MG63 (cell line): ENCODE results near the gene SEC61B. TPM values are rescaled to one million over a fixed set of nuclear protein-coding genes. Genes with fewer than 3 reads are reported as not detected.
A peak's percentile ranks its signal among the peaks of the same experiment; 100 is the strongest.
"Not testable (repeated sequence)": the region's sequence is repeated elsewhere in the genome, so short reads cannot be mapped to it uniquely, and the experiment has no call there.

Source experiments
- DNase-seq: peaks from one replicate; pipeline ENCODE4 v3.0.0-alpha.2; 2020
- H3K27me3 ChIP-seq: fragments of 250-450 bp; sonication (Bioruptor Pico); 2 replicates; pipeline ENCODE4 v1.5.1; 2020; ENCODE audit warnings: mild to moderate bottlenecking, moderate library complexity
- H3K36me3 ChIP-seq: fragments of 250-450 bp; sonication (Bioruptor Pico); 2 replicates; pipeline ENCODE4 v1.5.1; 2020; ENCODE audit warnings: mild to moderate bottlenecking, moderate library complexity
- H3K4me3 ChIP-seq: fragments of 250-450 bp; sonication (Bioruptor Pico); 2 replicates; pipeline ENCODE4 v1.5.1; 2020; ENCODE audit warnings: mild to moderate bottlenecking, moderate library complexity
- H3K9me3 ChIP-seq: fragments of 250-450 bp; sonication (Bioruptor Pico); 2 replicates; pipeline ENCODE4 v1.5.1; 2020; ENCODE audit warnings: mild to moderate bottlenecking, moderate library complexity
- total RNA-seq: library from RNA; depleted of rRNA; stranded (reverse); fragments of >200 nt; shearing (Covaris generic); gene quantifications from 2 replicates; pipeline ENCODE4 v1.2.3, GENCODE V29; 2014; ENCODE audit warnings: low replicate concordance

The SEC61B gene
- total RNA-seq, 1 experiment from 2014 or later: 171 TPM

DNA sequence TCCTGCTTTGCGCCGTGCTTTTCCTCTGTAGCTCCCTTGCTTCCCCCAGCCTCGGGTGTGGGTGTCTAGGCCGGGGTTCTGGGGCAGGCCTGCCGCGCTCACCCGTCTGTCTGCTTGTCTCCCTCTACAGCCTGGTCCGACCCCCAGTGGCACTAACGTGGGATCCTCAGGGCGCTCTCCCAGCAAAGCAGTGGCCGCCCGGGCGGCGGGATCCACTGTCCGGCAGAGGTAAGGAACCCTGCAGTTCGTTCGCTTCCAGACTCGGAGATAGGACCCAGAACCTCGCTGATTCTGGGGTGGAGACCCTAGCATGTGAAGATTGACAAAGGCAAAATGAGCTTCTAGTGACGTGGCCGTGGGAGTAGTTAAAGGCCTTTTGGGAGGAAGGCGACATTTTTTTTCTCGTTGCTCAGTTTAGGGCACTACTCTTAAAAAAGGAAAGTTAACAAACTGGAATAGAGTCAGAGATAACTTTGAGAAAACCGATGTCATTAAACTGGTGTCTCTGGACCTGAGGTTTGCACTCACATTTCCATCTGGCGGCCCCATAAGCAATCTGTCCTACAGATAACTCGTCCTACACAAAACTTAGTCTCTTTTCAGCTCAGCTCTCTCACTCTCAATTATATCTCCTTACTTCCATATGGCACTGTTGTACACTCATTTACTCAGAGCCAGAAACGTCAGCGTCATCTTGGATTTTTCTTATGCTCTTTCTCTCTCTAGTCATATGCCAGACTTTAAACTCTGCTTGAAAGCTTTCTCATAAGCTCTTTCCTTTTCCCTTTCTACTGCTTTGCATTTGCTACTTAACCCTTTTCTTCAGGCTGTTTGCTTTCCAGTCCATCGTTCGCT, 561 bp downstream of the SEC61B start:
- no peaks in the 10 kb centered on the region for H3K9me3 ChIP-seq
- no peaks in the 10 kb centered on the region for H3K27me3 ChIP-seq
- H3K4me3 ChIP-seq: peak overlapping the region; percentile 97
- H3K36me3 ChIP-seq: peaks cover 54% of the 10 kb centered on the region
- DNase-seq: no peak

DNA sequence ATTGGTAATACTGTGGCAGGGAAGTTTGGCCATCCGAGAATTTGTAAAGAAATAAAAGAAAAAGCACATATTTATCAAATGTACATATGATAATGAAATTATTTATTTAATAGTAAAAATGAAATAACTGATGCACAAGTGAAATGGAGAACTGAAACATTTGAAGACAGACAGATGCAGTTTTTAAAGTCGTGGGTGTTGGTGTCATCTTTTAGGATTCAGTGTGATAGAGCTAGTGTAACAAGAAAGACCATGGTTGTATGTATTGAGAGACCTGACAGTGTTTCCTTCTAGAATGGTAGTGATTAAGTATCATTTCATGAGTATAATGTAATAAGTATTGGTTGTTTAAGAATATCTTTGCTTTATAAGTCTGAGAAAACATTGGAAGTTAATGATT, 2.4 kb downstream of the SEC61B start:
- no peak overlapping the region for H3K4me3 ChIP-seq
- no peaks in the 10 kb centered on the region for H3K27me3 ChIP-seq
- DNase-seq: no peak
- H3K36me3 ChIP-seq: peaks cover 53% of the 10 kb centered on the region
- no peaks in the 10 kb centered on the region for H3K9me3 ChIP-seq

DNA sequence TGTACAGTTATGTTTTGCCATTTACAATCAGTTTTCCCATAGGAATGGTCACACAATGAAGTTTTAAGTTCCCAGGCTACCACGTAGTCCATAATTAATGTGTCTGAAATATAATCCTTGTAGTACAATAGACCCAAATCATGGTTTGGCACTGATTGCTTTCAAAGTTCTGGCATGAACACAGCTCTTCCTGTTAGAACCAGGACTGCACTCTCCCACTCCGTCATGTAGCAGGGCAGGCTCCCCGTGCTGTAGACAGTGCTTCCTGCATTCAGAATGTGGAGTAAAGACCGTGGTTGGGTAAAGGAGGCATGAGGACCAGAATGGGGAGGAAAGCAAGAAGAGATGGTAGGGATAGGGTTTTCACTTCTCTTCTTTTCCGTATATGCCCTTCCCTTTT, 4.0 kb downstream of the SEC61B start:
- no peak for DNase-seq
- Histone ChIP-seq H3K4me3 (no peak overlapping the region), H3K27me3 (no peaks in the 10 kb centered on the region), H3K36me3 (peaks cover 65% of the 10 kb centered on the region), H3K9me3 (no peaks in the 10 kb centered on the region)

DNA sequence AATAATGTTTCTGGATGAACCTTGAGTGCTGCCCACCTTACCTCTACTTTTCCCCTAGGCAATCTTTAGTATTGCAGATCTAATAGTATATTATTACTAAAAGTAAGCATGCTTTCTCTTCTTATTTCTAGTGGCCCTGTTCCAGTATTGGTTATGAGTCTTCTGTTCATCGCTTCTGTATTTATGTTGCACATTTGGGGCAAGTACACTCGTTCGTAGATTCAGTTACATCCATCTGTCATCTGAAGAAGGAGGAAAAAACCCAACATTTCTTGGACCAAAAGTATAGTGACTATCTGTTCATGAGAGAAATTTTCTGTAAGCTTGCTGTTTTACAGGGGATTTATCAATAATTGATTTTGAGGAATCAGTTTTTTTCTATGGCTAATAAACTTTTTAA, 8.1 kb downstream of the SEC61B start:
- no peak overlapping the region for H3K4me3 ChIP-seq
- no peaks in the 10 kb centered on the region for H3K9me3 ChIP-seq
- no peaks in the 10 kb centered on the region for H3K27me3 ChIP-seq
- DNase-seq: no peak
- H3K36me3 ChIP-seq: peaks cover 63% of the 10 kb centered on the region

DNA sequence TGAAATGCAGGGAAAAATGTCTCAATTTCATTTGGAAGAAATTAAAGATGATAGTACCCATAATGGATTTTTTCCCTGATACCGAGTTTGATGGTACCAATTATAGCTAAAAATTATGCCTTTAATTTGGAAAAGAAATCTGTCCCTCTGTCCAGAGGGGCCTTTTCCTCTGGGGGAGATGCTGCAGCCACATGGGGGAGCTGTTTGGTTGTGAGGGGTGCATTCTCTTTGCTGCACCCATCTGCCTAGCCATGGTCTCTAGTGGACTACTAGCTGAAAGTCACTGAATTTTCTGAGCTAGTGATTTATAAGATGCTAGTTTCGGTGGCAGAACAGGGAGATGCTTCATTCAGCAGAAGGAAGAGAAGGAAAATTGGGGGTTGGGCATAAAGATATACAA, 9.6 kb downstream of the SEC61B start:
- no peak for DNase-seq
- Histone ChIP-seq H3K9me3 (no peaks in the 10 kb centered on the region), H3K36me3 (peaks cover 53% of the 10 kb centered on the region)

DNA sequence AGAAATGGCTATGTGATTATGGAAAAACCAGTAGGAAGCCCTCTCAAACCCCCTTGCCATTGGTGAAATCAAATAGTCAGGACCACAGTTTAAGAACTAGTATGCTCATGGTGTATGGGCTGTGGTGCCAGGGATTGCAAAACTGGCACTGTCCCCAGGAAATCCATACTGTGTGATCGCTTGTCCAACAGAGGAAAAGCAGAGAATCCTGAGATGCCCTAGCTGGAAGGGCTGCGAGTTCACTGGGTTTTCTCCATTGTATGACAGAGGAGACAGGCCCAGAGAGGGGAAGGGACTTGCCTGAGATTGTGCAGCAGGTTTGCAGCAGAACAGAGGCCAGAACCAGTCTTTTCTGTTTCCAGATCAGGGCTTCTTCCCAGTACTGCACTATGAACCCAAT, 12.5 kb downstream of the SEC61B start:
- DNase-seq: no peak
- H3K4me3 ChIP-seq: no peak overlapping the region

More for the DNA sequence above, 9.6 kb downstream of the SEC61B start:
- no peak overlapping the region for H3K4me3 ChIP-seq
- H3K27me3 ChIP-seq: no peaks in the 10 kb centered on the region

DNA sequence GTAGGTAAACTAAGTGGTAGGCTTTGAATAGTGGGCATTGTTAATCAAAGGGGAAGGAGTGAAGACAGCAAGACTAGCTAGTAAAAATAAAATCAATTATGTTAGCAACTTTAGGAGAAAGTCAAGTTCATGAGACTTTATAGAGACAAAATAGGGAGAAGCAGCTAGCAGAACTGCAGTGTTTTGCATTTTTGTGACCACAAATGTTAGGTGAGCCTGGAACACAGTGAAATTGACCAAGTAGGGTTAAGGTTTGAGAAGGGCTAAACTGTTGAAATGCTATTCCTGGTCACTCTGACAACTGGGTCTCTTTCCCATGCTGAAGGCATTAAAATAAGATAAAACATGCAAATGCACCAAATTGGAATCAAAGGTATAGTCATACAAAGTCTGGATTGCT, 13.0 kb downstream of the SEC61B start:
- Histone ChIP-seq H3K27me3 (no peaks in the 10 kb centered on the region), H3K36me3 (peaks cover 29% of the 10 kb centered on the region), H3K9me3 (no peaks in the 10 kb centered on the region), H3K4me3 (no peak overlapping the region)
- no peak for DNase-seq

More for the DNA sequence above, 12.5 kb downstream of the SEC61B start:
- Histone ChIP-seq H3K9me3 (no peaks in the 10 kb centered on the region), H3K36me3 (peaks cover 33% of the 10 kb centered on the region), H3K27me3 (no peaks in the 10 kb centered on the region)

DNA sequence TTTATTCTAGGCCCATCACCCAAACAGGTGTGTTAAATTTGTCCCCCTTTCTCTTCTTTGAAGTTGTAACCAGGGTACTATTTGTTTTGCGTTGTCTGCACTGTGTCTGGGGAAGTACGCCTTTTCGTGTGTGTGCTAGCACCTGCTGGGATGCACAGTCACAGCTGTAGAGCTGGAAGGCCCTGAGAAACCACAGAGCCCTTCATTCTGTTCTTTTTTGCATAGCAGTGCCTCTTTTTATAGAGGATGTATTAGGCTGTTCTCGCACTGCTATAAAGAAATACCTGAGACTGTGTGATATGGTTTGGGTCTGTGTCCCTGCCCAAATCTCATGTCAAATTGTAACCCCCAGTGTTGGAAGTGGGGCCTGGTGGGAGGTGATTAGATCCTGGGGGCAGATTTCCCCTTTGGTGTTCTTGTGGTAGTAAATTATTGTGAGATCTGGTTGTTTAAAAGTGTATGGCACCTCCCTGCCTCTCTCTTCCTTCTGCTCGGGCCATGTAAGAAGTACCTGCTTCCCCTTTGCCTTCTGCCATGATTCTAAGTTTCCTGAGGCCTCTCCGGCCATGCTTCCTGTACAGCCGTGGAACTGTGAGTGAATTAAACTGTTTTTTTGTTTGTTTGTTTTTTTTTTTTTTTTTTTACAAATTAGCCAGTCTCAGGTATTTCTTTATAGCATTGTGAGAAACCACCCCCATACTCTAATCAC, 14.0 kb downstream of the SEC61B start:
- no peaks in the 10 kb centered on the region for H3K27me3 ChIP-seq
- DNase-seq: no peak
- H3K4me3 ChIP-seq: no peak overlapping the region
- no peaks in the 10 kb centered on the region for H3K9me3 ChIP-seq
- H3K36me3 ChIP-seq: peaks cover 19% of the 10 kb centered on the region

DNA sequence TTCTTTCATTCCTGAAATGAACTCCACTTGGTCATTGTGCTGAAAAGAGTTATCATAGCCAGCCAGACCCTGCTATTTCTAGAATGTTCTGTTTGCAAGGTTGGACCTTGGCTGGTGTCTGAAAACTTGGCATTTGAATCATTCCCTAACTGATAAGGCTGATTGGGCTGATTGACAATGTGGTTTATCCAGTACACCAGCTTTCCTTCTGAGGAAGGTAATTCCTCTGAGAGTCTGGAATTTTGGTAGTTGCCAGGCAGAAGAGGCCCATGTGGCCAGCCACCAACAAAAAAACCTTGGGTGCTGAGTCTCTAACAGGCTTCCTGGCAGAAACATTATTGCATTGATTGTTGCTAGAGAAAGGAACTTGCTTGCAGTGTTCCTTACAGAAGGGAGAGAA, 15.3 kb downstream of the SEC61B start:
- no peaks in the 10 kb centered on the region for H3K27me3 ChIP-seq
- peaks cover 7% of the 10 kb centered on the region for H3K36me3 ChIP-seq
- no peaks in the 10 kb centered on the region for H3K9me3 ChIP-seq
- H3K4me3 ChIP-seq: no peak overlapping the region
- no peak for DNase-seq

DNA sequence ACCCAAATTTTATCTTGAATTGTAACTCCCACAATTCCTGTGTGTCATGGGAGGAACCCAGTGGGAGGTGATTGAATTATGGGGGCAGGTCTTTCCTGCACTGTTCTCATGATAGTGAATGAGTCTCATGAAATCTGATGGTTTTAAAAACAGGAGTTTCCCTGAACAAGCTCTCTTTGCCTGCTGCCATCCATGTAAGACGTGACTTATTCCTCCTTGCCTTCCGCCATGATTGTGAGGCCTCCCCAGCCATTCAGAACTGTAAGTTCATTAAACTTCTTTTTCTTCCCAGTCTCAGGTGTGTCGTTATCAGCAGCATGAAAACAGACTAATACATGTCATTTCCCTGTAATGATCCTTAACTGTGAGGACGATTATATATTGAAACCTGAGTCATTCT, 15.8 kb downstream of the SEC61B start:
- not testable (repeated sequence) for DNase-seq, H3K9me3 ChIP-seq, H3K27me3 ChIP-seq, H3K36me3 ChIP-seq, H3K4me3 ChIP-seq

DNA sequence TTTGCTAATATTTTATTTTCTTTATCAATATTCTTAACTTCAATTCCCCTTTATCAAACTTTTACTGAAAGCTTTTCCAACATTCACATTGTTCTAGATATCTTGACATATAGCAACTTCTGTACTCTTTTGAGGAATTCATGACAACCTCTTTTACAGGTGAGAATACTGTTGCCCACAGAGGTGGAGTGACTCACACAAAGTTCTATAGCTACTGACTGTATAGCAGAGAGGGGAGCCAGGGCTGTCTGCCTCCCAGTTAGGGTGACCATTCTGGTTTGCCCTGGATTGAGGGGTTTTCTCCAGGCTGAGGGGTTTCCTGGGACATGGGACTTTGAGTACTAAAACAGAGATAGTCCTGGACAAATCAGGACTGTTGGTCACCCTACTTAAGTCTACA, 16.2 kb downstream of the SEC61B start:
- Histone ChIP-seq H3K27me3 (no peaks in the 10 kb centered on the region), H3K9me3 (no peaks in the 10 kb centered on the region), H3K4me3 (no peak overlapping the region), H3K36me3 (no peaks in the 10 kb centered on the region; the same call in none of the 2 replicates)
- no peak for DNase-seq

DNA sequence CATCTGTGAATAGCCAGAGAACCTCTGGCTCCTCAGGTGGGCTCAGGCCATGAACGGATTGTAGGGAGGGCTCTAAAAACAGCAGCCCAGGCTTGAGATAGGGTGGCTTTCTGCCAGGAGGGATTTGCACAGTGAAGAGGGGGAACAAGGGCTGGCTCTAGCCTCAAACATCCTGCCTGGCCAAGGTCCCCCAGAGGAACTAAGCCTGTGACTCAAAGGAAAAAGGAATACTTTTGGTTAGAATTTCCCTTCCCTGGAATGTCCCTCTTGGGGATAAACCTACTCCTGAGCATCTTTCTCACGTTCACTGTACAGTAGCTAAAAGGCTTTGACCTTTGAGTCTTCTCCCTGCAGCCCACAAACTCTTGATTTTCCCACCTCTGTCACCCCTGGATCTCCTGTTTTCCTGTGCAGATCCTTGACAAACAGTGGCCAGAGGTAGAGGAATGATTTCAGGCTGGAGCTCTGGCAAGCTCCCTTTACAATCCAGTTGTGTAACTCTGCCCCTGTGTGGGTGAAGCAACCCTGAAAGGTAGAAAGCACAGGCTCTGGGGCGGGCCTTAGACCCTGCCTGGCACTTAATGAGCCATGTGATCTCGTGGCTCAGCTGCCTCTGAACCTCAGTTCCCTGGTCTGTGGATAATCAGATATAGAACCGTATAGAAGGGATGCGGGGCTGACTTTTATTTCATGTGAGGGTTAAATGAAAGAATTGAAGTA, 17.4 kb downstream of the SEC61B start:
- no peak for DNase-seq

DNA sequence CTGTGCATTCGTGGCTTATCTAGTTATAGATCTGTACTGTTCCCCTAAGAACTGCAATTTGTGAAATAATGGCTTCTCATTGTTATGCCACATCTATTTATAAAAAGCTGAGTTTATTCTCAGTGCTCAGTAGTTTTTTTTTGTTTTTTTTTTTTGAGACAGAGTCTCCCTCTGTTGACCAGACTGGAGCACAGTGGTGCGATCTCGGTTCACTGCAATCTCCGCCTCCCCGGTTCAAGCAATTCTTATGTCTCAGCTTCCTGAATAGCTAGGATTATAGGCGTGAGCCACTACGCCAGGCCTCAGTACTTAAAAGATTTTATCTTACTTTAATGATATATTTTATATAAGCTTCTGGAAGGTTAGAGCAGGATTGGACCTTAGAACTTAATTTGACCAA, 19.0 kb downstream of the SEC61B start:
- Histone ChIP-seq H3K27me3 (no peaks in the 10 kb centered on the region), H3K36me3 (no peaks in the 10 kb centered on the region; the same call in 1 of the 2 replicates), H3K4me3 (no peak overlapping the region), H3K9me3 (no peaks in the 10 kb centered on the region)
- DNase-seq: no peak

More for the DNA sequence above, 17.4 kb downstream of the SEC61B start:
- H3K27me3 ChIP-seq: no peaks in the 10 kb centered on the region
- no peaks in the 10 kb centered on the region for H3K9me3 ChIP-seq
- no peaks in the 10 kb centered on the region; the same call in 1 of the 2 replicates for H3K36me3 ChIP-seq
- no peak overlapping the region for H3K4me3 ChIP-seq

DNA sequence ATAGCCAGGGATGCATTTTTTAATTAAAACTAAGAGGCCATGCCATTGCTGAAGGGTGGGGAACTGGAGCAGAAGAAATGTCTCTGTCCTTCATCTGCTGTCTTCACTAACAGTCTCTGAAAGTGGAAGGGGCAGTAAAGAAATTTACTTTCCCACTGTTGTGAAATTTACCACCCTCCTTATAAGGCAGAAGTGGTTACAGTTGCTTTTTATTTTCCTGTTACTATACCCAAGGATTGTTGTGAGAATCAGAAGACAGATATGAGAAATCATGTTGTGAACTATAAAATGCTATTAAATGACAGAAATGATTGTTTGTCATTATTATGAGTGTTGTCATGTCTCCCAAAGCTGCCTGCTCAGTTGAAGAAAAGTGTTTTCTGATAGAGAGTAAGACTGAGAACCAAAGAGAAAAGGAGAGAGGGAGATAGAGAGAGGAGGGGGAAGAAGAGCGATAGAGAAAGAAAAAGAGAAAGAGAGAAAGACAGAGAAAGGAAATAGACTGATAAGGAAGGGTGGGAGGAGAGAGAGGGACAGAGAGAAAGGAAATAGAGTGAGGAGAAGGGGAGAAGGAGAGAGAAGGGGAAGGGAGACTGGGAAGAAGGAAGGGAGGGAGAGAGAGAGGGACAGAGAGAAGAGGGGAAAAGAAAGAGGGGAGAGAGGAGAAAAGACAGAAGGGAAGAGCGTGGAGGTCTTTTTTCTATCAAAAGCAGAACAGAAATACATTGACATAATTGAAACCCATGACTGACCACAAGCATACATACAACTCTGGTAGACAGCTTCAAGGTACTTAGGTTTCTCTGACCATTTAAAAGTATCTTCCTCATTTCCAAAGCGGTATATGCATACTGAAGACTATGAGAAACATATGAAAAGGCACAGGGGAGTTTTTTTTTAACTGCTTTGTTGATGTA, 22.5 kb downstream of the SEC61B start:
- Histone ChIP-seq H3K27me3 (no peaks in the 10 kb centered on the region), H3K9me3 (no peaks in the 10 kb centered on the region), H3K4me3 (no peak overlapping the region), H3K36me3 (no peaks in the 10 kb centered on the region; the same call in 1 of the 2 replicates)
- no peak for DNase-seq

DNA sequence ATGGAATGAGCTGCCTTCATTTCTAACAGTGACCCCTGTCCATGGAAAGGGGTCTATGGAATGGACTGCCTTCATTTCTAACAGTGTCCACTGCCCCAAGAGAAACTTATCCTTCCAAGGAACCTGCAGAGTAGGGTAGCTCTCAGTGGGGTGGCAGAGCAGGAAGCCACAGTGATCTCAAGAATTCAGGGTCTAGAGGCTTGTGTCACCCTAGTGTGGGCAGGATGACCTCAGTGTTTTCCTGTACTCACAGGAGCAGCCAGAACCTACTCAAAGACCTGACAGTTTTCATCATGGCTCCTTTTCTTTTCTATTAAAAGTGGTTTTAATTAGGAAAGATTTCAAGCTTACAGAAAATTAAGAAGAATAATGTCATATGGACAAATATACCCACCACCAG, 27.5 kb downstream of the SEC61B start:
- DNase-seq: no peak
- Histone ChIP-seq H3K9me3 (no peaks in the 10 kb centered on the region), H3K36me3 (no peaks in the 10 kb centered on the region), H3K27me3 (no peaks in the 10 kb centered on the region), H3K4me3 (no peak overlapping the region)

DNA sequence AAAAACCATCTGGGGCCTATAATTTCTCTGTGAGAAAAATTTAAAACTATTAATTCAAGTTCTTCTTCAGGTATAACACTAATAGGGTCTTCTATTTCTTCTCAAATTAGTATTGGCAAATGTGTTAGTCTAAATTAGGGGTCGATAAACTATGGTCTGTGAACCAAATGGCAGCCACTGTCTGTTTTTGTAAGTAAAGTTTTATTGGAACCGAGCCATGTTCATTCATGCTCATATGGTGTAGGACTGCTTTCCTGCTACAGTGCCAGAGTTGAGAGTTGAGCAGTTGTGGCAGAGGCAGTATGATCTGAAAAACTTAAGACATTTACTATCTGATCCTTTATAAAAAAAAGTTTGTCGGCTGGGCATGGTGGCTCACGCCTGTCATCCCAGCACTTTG, 29.1 kb downstream of the SEC61B start:
- no peak overlapping the region for H3K4me3 ChIP-seq
- no peak for DNase-seq
- no peaks in the 10 kb centered on the region for H3K9me3 ChIP-seq
- H3K36me3 ChIP-seq: no peaks in the 10 kb centered on the region
- no peaks in the 10 kb centered on the region for H3K27me3 ChIP-seq
